ENCODE results near the gene ASTN1. TPM values are rescaled to one million over a fixed set of nuclear protein-coding genes. Genes with fewer than 3 reads are reported as not detected.

Gene ASTN1
- total and polyA plus RNA-seq, 2 of the 4 experiments (the other 2 are of a cell fraction), result under 0.01 to 0.07 TPM

DNA sequence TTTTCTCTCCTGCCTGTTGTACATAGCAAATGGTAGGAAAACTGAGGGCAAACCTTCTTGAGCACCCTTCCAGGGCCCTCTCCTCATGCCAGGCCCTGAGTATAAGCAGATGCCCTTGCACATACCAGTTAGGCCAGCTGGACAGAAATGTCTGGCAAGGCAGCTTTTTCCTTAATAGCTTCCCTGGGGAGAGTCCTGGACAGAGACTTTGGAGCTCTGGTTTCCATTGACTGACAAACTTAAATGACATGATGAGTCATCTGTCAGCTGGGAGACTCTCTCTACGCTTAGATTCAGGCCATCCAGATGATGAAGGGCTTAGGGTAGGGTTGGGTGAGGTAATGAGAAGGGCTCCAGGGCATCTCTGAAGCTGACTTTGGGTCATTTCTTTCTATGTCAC is 317.5 kb downstream of the ASTN1 start:
- TF ChIP-seq, protein P1, sequence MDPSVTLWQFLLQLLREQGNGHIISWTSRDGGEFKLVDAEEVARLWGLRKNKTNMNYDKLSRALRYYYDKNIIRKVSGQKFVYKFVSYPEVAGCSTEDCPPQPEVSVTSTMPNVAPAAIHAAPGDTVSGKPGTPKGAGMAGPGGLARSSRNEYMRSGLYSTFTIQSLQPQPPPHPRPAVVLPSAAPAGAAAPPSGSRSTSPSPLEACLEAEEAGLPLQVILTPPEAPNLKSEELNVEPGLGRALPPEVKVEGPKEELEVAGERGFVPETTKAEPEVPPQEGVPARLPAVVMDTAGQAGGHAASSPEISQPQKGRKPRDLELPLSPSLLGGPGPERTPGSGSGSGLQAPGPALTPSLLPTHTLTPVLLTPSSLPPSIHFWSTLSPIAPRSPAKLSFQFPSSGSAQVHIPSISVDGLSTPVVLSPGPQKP (IDR thresholded peaks at IDR 0.05; ENCODE audit: borderline replicate concordance, low read depth, low read length), result no peak
- TF ChIP-seq CHD1 (IDR thresholded peaks at IDR 0.05; ENCODE audit: low read depth, low read length) (no peak), RFX5 (IDR thresholded peaks at IDR 0.05; ENCODE audit: low read depth, low read length) (no peak), RCOR1 (IDR thresholded peaks at IDR 0.05; ENCODE audit: insufficient replicate concordance, low read length) (no peak), MAZ (IDR thresholded peaks at IDR 0.05; ENCODE audit: borderline replicate concordance, low read depth, low read length) (no peak), MXI1 (IDR thresholded peaks at IDR 0.05; ENCODE audit: borderline replicate concordance, low read depth, low read length) (no peak), MAFK (IDR thresholded peaks at IDR 0.05; ENCODE audit: low read depth, low read length) (no peak), FOS (IDR thresholded peaks at IDR 0.05; ENCODE audit: low read depth, low read length) (no peak), POLR2A (IDR thresholded peaks at IDR 0.05; ENCODE audit: low read depth, low read length) (no peak), SMC3 (IDR thresholded peaks at IDR 0.05; ENCODE audit: low read depth, low read length) (no peak), CEBPB (IDR thresholded peaks at IDR 0.05; ENCODE audit: low read depth, low read length) (no peak), RAD21 (IDR thresholded peaks at IDR 0.05; ENCODE audit: low read length) (no peak), NFE2L2 (IDR thresholded peaks at IDR 0.05; ENCODE audit: low read depth, low read length) (no peak), BHLHE40 (IDR thresholded peaks at IDR 0.05; ENCODE audit: low read depth, low read length) (no peak)
- TF ChIP-seq, protein P2, sequence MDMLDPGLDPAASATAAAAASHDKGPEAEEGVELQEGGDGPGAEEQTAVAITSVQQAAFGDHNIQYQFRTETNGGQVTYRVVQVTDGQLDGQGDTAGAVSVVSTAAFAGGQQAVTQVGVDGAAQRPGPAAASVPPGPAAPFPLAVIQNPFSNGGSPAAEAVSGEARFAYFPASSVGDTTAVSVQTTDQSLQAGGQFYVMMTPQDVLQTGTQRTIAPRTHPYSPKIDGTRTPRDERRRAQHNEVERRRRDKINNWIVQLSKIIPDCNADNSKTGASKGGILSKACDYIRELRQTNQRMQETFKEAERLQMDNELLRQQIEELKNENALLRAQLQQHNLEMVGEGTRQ (IDR thresholded peaks at IDR 0.05; ENCODE audit: low read depth, low read length), result no peak
- TF ChIP-seq, protein P3, sequence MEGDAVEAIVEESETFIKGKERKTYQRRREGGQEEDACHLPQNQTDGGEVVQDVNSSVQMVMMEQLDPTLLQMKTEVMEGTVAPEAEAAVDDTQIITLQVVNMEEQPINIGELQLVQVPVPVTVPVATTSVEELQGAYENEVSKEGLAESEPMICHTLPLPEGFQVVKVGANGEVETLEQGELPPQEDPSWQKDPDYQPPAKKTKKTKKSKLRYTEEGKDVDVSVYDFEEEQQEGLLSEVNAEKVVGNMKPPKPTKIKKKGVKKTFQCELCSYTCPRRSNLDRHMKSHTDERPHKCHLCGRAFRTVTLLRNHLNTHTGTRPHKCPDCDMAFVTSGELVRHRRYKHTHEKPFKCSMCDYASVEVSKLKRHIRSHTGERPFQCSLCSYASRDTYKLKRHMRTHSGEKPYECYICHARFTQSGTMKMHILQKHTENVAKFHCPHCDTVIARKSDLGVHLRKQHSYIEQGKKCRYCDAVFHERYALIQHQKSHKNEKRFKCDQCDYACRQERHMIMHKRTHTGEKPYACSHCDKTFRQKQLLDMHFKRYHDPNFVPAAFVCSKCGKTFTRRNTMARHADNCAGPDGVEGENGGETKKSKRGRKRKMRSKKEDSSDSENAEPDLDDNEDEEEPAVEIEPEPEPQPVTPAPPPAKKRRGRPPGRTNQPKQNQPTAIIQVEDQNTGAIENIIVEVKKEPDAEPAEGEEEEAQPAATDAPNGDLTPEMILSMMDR (conservative IDR thresholded peaks at IDR 0.05; ENCODE audit: low read depth, low read length), result no peak
- H4K20me1 ChIP-seq (ENCODE audit: insufficient read depth, low read length), result no peaks in the 10 kb centered on the region
- no peak overlapping the region for H3K14ac ChIP-seq (replicated peaks; ENCODE audit: low read depth, low read length)
- WGBS, 2 experiments (ENCODE audit: extremely low coverage in 2 of 2, insufficient read length in 1 of 2), result no CpG with 5 or more reads among the region's 1 CpG
- no peak overlapping the region for H3K4me3 ChIP-seq (ENCODE audit: insufficient read depth, low read depth, low read length)
- no peak overlapping the region for H3K4ac ChIP-seq (ENCODE audit: low read depth, low read length)
- H2AFZ ChIP-seq (replicated peaks; ENCODE audit: low read length, poor library complexity), result no peak overlapping the region
- H3K9ac ChIP-seq (ENCODE audit: low read depth, low read length), result no peak overlapping the region
- no peaks in the 10 kb centered on the region for H3K4me1 ChIP-seq (ENCODE audit: control insufficient read depth, insufficient read depth, low read length)
- ChIA-PET POLR2A (ENCODE audit: unreplicated experiment) (no interaction called here), CTCF (interaction anchor here (0.6 kb wide), 1 partner anchor 327 kb away, joined by 3 read pairs; no protein-coding TSS in a partner anchor)
- DNase-seq, result no peak
- no peak overlapping the region for H3K4me2 ChIP-seq (ENCODE audit: low read depth, low read length)
- no peak for ATAC-seq (ENCODE audit: low read depth)
- in situ Hi-C loops (cut with MboI; ENCODE audit: low sequenced_read_pairs), result no loop called here
- no peak overlapping the region for H2AK5ac ChIP-seq (ENCODE audit: low read depth, low read length)
- BruUV-seq (replicated peaks), result no TSS peak
- H2BK15ac ChIP-seq (ENCODE audit: low read depth, low read length), result no peak overlapping the region
- no peak overlapping the region for H3K23ac ChIP-seq (ENCODE audit: low read depth, low read length)
- no peaks in the 10 kb centered on the region for H3K79me1 ChIP-seq (ENCODE audit: low read depth in 1 of 2, low read length in 2 of 2)
- no peak overlapping the region for H3K27ac ChIP-seq (ENCODE audit: insufficient read depth, low read length)
- no peak overlapping the region for H2BK20ac ChIP-seq (ENCODE audit: low read depth, low read length)
- dilution Hi-C loops (cut with HindIII; ENCODE audit: low sequenced_read_pairs, unreplicated experiment), result no loop called here
- H3K56ac ChIP-seq (ENCODE audit: extremely low read depth, insufficient read depth, low read length), result no peak overlapping the region
- H2BK120ac ChIP-seq (ENCODE audit: low read depth, low read length), result no peak overlapping the region
- H4K91ac ChIP-seq (ENCODE audit: insufficient read depth, low read depth, low read length), result no peak overlapping the region
- H2BK5ac ChIP-seq (ENCODE audit: low read depth, low read length, poor library complexity, severe bottlenecking), result no peak overlapping the region
- no peaks in the 10 kb centered on the region for H3K27me3 ChIP-seq (ENCODE audit: control insufficient read depth, insufficient read depth, low read length)
- no peaks in the 10 kb centered on the region for H3K9me1 ChIP-seq (ENCODE audit: insufficient read depth, low read length)
- no peaks in the 10 kb centered on the region for H3K9me3 ChIP-seq (ENCODE audit: control insufficient read depth, insufficient read depth, low read length)
- H2AK9ac ChIP-seq (replicated peaks; ENCODE audit: low read depth, low read length, poor library complexity), result no peak overlapping the region
- H4K8ac ChIP-seq (ENCODE audit: low read depth in 2 of 2, low read length in 2 of 2), result no peak overlapping the region
- H4K5ac ChIP-seq (ENCODE audit: low read depth, low read length), result no peak overlapping the region
- intact Hi-C loops (cut with micrococcal nuclease), result no loop called here
- H3K18ac ChIP-seq (ENCODE audit: low read depth, low read length), result no peak overlapping the region
- no peaks in the 10 kb centered on the region for H3K36me3 ChIP-seq (ENCODE audit: control insufficient read depth, insufficient read depth, low read length)

Data from IMR-90 (cell line).